Heart right ventricle (tissue), 16 donors: ENCODE measurements around the gene DNER. TPM values are rescaled to one million over a fixed set of nuclear protein-coding genes. Genes with fewer than 3 reads are reported as not detected.

Experiments used
- ATAC-seq, 8 donors: fragments of 200-7000 bp; cut with Tn5 transposase; one replicate each; pipeline ENCODE4 v1.9.1; 2020; ENCODE audit warnings: mild to moderate bottlenecking in 8 of 8, moderate library complexity in 8 of 8, moderate number of reproducible peaks in 1 of 8
- DNase-seq, 2 donors: peaks; one replicate each; pipeline ENCODE4 v3.0.0-alpha.2; 2020
- H3K27ac ChIP-seq, 10 donors: fragments of 200-600 bp; sonication (generic) in 2 of 10; one replicate each; pipeline versions ENCODE4 v1.5.0 to v1.8.0; 2020 to 2022; ENCODE audit warnings: mild to moderate bottlenecking in 3 of 10
- H3K27me3 ChIP-seq, 7 donors: fragments of 200-600 bp; one replicate each; pipeline ENCODE4 v1.8.0; 2021 to 2022; ENCODE audit warnings: mild to moderate bottlenecking in 2 of 7
- H3K36me3 ChIP-seq, 9 donors: fragments of 200-600 bp; sonication (generic) in 1 of 9; one replicate each; pipeline versions ENCODE4 v1.5.0 to v1.8.0; 2020 to 2022; ENCODE audit warnings: mild to moderate bottlenecking in 2 of 9
- H3K4me1 ChIP-seq, 9 donors: fragments of 200-600 bp; sonication (generic) in 1 of 9; one replicate each; pipeline versions ENCODE4 v1.5.0 to v1.8.0; 2020 to 2022; ENCODE audit warnings: mild to moderate bottlenecking in 4 of 9
- H3K4me3 ChIP-seq, 10 donors: fragments of 200-600 bp; sonication (generic) in 2 of 10; one replicate each; pipeline versions ENCODE4 v1.5.0 to v1.8.0; 2020 to 2022; ENCODE audit warnings: mild to moderate bottlenecking in 7 of 10, moderate library complexity in 2 of 10
- H3K9me3 ChIP-seq, 11 donors: fragments of 200-600 bp in 10 of 11; sonication (generic) in 2 of 11; one replicate each; pipeline versions ENCODE4 v1.5.0 to v1.8.0; 2013 to 2022; ENCODE audit warnings: mild to moderate bottlenecking in 2 of 11, control low read depth in 1 of 11, moderate library complexity in 1 of 11
- CTCF ChIP-seq, 9 donors: fragments of 200-600 bp; sonication (generic) in 2 of 9; IDR thresholded peaks; one replicate each; pipeline versions ENCODE4 v1.5.0 to v1.8.0; 2021 to 2022; ENCODE audit warnings: antibody characterized with exemption in 9 of 9, mild to moderate bottlenecking in 5 of 9, moderate library complexity in 1 of 9
- WGBS, 2 donors: extraction: QIAGEN DNeasy Blood & Tissue Kit; methylation state at CpG; one replicate each; pipeline ENCODE4 v1.1.7; 2013; ENCODE audit warnings: inconsistent platforms in 1 of 2; 5-methylcytosine and 5-hydroxymethylcytosine counted together
- intact Hi-C, 10 donors: fragments of 100-400 bp; cut with DNase I; formaldehyde crosslinking; loops; one replicate each; pipeline versions ENCODE4 v1.11.1 to v1.14.2; 2022
- polyA plus RNA-seq, 2 donors: library from polyadenylated mRNA; stranded (reverse); fragments of 200-250 nt; gene quantifications; one replicate each; pipeline ENCODE4 v1.2.3, GENCODE V29; 2013
- total RNA-seq, 10 donors: library from RNA; stranded (reverse); fragmentation: NEBNext Ultra II Directional in 3 of 10; extraction: Animal tissue kit (Norgen Biotek cat#: 25700) in 3 of 10; gene quantifications; one replicate each; pipeline versions ENCODE4 v1.2.1 to v1.2.4, GENCODE V29; 2021 to 2023
- donor health status: Arrhythmogenic right ventricular cardiomyopathy.
- donor health status: ischemic (EF 13 %, LVEDD 7.1; RV severe dilation, severe dysfunction).
- donor health status: healthy with polysubstance abuse.
- donor health status: DM: no; HTN: yes; CAD: no.
- donor health status: DM: no; HTN: no; CAD: no.
- donor health status: ischemic (EF 25% LVEDD 6.9; RV normal size, moderate dysfunction).
- donor health status: ischemic (EF 25% LVEDD 5.7; RV mildly dilated, moderate dysfunction).
- donor health status: healthy.
- donor health status: DM: yes; HTN: yes; CAD: no.
- donor health status: Ischemic cardiomyopathy.
- donor health status: ischemic (EF 35%, LVEDD 5.7; RV mildly dilated, moderate dysfunction).
- donor health status: nonischemic (EF 11% LVEDD 7.7; RV severe dilation, severe dysfunction).
- donor health status: DM: yes; HTN: yes; CAD: no.
- donor health status: PGD.
- donor health status: ischemic (EF 29% LVEDD 5.4; RV normal size, mild dysfunction).
- donor health status: nonischemic (EF 23%, LVEDD 6.1; RV moderate dilation, normal function).

DNER gene
- total and polyA plus RNA-seq, 12 donors: 0.13 to 1.8 (median 0.69) TPM; not detected in 2

GRCh38 chr2:229528846-229529245 lies 185.5 kb downstream of the DNER start:
- H3K4me3 ChIP-seq: no peak overlapping the region
- TF ChIP-seq CTCF (IDR thresholded peaks at IDR 0.05): no peak
- H3K36me3 ChIP-seq: no peaks in the 10 kb centered on the region
- DNase-seq (no peak), ATAC-seq (no peak)
- H3K4me1 ChIP-seq: no peaks in the 10 kb centered on the region
- H3K9me3 ChIP-seq: peaks cover 0 to 18% (median 0%) of the 10 kb centered on the region in 11 donors
- H3K27ac ChIP-seq: no peak overlapping the region
- WGBS, 2 donors: 78 to 81% methylated on average over 5 of the region's 5 CpGs
- H3K27me3 ChIP-seq: no peaks in the 10 kb centered on the region
- intact Hi-C loops: no loop called here

- H3K27ac ChIP-seq: no peak overlapping the region
- intact Hi-C loops: no loop called here
- H3K36me3 ChIP-seq: no peaks in the 10 kb centered on the region
- H3K9me3 ChIP-seq: peaks cover 0 to 13% (median 0%) of the 10 kb centered on the region in 11 donors
- ATAC-seq (no peak), DNase-seq (no peak)
- 89 to 90% methylated on average over 10 of the region's 10 CpGs for WGBS, 2 donors
- no peaks in the 10 kb centered on the region for H3K27me3 ChIP-seq
- no peak for TF ChIP-seq CTCF (IDR thresholded peaks at IDR 0.05)
- no peak overlapping the region for H3K4me3 ChIP-seq
- H3K4me1 ChIP-seq: no peaks in the 10 kb centered on the region
Observed at GRCh38 chr2:229526951-229527350, 187.4 kb downstream of the DNER start.

GRCh38 chr2:229524799-229525198 lies 189.6 kb downstream of the DNER start:
- ATAC-seq (no peak), DNase-seq (no peak)
- H3K27ac ChIP-seq: no peak overlapping the region
- no peaks in the 10 kb centered on the region for H3K27me3 ChIP-seq
- intact Hi-C loops: no loop called here
- no peaks in the 10 kb centered on the region for H3K36me3 ChIP-seq
- no peak overlapping the region for H3K4me3 ChIP-seq
- no peaks in the 10 kb centered on the region for H3K9me3 ChIP-seq
- peaks cover 0 to 10% (median 0%) of the 10 kb centered on the region in 9 donors for H3K4me1 ChIP-seq
- 83% methylated on average over 10 of the region's 10 CpGs for WGBS, 2 donors
- no peak for TF ChIP-seq CTCF (IDR thresholded peaks at IDR 0.05)

- H3K27me3 ChIP-seq: no peaks in the 10 kb centered on the region
- H3K4me3 ChIP-seq: no peak overlapping the region
- ATAC-seq (no peak), DNase-seq (no peak)
- H3K4me1 ChIP-seq: peaks cover 0 to 10% (median 0%) of the 10 kb centered on the region in 9 donors
- no peak overlapping the region for H3K27ac ChIP-seq
- WGBS, 2 donors: 66 to 69% methylated on average over 1 of the region's 1 CpG
- no peak for TF ChIP-seq CTCF (IDR thresholded peaks at IDR 0.05)
- no peaks in the 10 kb centered on the region for H3K36me3 ChIP-seq
- no peaks in the 10 kb centered on the region for H3K9me3 ChIP-seq
- intact Hi-C loops: no loop called here
Observed at GRCh38 chr2:229523663-229524062, 190.7 kb downstream of the DNER start.
